Astrocyte (in vitro differentiated cells and primary cell): Measurements from ENCODE around the gene UMODL1. TPM values are rescaled to one million over a fixed set of nuclear protein-coding genes. Genes with fewer than 3 reads are reported as not detected.

Source experiments
- DNase-seq: peaks from one replicate; pipeline ENCODE4 v3.0.0-alpha.2; 2010; ENCODE audit warnings: low read depth
- FAIRE-seq: peaks from 2 replicates; lab custom pipeline; 2011; peaks lifted over from hg19 to GRCh38; lab: Jason Lieb, UNC
- H2AFZ ChIP-seq: 2 replicates; pipeline ENCODE4 v1.6.0; 2012; ENCODE audit warnings: low read depth, low read length, inconsistent platforms
- H3K27ac ChIP-seq: 2 replicates; pipeline ENCODE4 v1.5.1; 2011; ENCODE audit warnings: low read depth, low read length, inconsistent platforms
- H3K27me3 ChIP-seq: 2 replicates; pipeline ENCODE4 v1.6.0; 2011; ENCODE audit warnings: low read length, inconsistent platforms; ENCODE audit not compliant: insufficient read depth
- H3K36me3 ChIP-seq: 2 replicates; pipeline ENCODE4 v1.5.1; 2011; ENCODE audit warnings: low read length, inconsistent platforms; ENCODE audit not compliant: insufficient read depth
- H3K4me1 ChIP-seq: 2 replicates; pipeline ENCODE4 v1.5.1; 2011; ENCODE audit warnings: low read length, inconsistent platforms; ENCODE audit not compliant: insufficient read depth
- H3K4me2 ChIP-seq: 2 replicates; pipeline ENCODE4 v1.6.0; 2012; ENCODE audit warnings: low read length, inconsistent platforms
- H3K4me3 ChIP-seq: 2 replicates; pipeline ENCODE4 v1.5.1; 2011; ENCODE audit warnings: low read depth, mild to moderate bottlenecking, low read length, inconsistent platforms; ENCODE audit not compliant: insufficient read depth
- H3K79me2 ChIP-seq: 2 replicates; pipeline ENCODE4 v1.6.0; 2012; ENCODE audit warnings: mild to moderate bottlenecking, low read length, inconsistent platforms; ENCODE audit not compliant: insufficient read depth
- H3K9ac ChIP-seq: 2 replicates; pipeline ENCODE4 v1.6.0; 2012; ENCODE audit warnings: mild to moderate bottlenecking, low read length, inconsistent platforms
- H3K9me3 ChIP-seq: 2 replicates; pipeline ENCODE4 v1.5.1; 2012; ENCODE audit warnings: low read depth, mild to moderate bottlenecking, low read length, inconsistent platforms; ENCODE audit not compliant: insufficient read depth
- H4K20me1 ChIP-seq: 2 replicates; pipeline ENCODE4 v1.6.0; 2012; ENCODE audit warnings: low read length, inconsistent platforms; ENCODE audit not compliant: insufficient read depth
- H3K27ac Mint-ChIP-seq: one replicate; pipeline ENCODE4 v1.8.0; 2021; ENCODE audit warnings: mild to moderate bottlenecking, mixed read lengths; ENCODE audit not compliant: unreplicated experiment
- H3K27me3 Mint-ChIP-seq: one replicate; pipeline ENCODE4 v1.8.0; 2021; ENCODE audit warnings: low read depth, mixed read lengths; ENCODE audit not compliant: unreplicated experiment
- H3K36me3 Mint-ChIP-seq: one replicate; pipeline ENCODE4 v1.8.0; 2021; ENCODE audit warnings: low read depth, mixed read lengths; ENCODE audit not compliant: unreplicated experiment
- H3K4me1 Mint-ChIP-seq: one replicate; pipeline ENCODE4 v1.8.0; 2021; ENCODE audit warnings: low read depth, mixed read lengths; ENCODE audit not compliant: unreplicated experiment
- H3K4me3 Mint-ChIP-seq: one replicate; pipeline ENCODE4 v1.8.0; 2021; ENCODE audit warnings: mild to moderate bottlenecking, moderate library complexity, mixed read lengths; ENCODE audit not compliant: unreplicated experiment
- H3K9me3 Mint-ChIP-seq: one replicate; pipeline ENCODE4 v1.8.0; 2021; ENCODE audit warnings: mild to moderate bottlenecking, mixed read lengths; ENCODE audit not compliant: unreplicated experiment
- EZH2 ChIP-seq: IDR thresholded peaks from 2 replicates; pipeline ENCODE4 v1.6.1; 2012; ENCODE audit warnings: mild to moderate bottlenecking, low read length, inconsistent platforms; ENCODE audit not compliant: insufficient read depth
- total RNA-seq: library from RNA; stranded (reverse); gene quantifications from 2 replicates; pipeline ENCODE4 v1.2.1, GENCODE V29; 2021
- TF ChIP-seq, protein P1 (sequence below): IDR thresholded peaks from 2 replicates; pipeline ENCODE4 v1.5.1; 2011; ENCODE audit warnings: low read depth, mild to moderate bottlenecking, inconsistent platforms, low read length, moderate library complexity; ENCODE audit not compliant: insufficient read depth

UMODL1 gene
- total RNA-seq, 1 donor from 2014 or later, result not detected

DNA sequence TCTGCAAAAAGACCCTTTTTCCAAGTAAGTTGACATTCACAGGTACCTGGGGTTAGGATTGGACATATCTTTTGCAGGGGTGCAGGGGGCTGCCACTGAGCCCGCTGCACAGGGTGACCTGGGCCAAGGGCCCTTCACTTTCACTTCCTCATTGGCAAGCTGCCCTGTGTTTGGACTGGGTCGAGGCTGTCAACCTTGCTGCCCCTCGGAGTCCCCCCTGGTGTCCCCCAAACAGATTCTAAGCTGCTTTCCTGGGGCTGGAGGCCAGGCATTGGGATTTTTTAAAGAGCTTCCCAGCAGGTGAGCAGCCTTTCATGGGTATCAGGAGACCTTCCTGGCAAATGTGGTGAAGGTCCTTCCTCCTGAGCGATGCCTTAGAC is 7.9 kb upstream of the UMODL1 start:
- no peak overlapping the region for H3K9ac ChIP-seq
- no peaks in the 10 kb centered on the region for H3K9me3 ChIP-seq
- no peaks in the 10 kb centered on the region for H4K20me1 ChIP-seq
- H3K4me3 ChIP-seq, result no peak overlapping the region
- no peaks in the 10 kb centered on the region for H3K36me3 ChIP-seq
- TF ChIP-seq EZH2, result no peak
- TF ChIP-seq, protein P1, sequence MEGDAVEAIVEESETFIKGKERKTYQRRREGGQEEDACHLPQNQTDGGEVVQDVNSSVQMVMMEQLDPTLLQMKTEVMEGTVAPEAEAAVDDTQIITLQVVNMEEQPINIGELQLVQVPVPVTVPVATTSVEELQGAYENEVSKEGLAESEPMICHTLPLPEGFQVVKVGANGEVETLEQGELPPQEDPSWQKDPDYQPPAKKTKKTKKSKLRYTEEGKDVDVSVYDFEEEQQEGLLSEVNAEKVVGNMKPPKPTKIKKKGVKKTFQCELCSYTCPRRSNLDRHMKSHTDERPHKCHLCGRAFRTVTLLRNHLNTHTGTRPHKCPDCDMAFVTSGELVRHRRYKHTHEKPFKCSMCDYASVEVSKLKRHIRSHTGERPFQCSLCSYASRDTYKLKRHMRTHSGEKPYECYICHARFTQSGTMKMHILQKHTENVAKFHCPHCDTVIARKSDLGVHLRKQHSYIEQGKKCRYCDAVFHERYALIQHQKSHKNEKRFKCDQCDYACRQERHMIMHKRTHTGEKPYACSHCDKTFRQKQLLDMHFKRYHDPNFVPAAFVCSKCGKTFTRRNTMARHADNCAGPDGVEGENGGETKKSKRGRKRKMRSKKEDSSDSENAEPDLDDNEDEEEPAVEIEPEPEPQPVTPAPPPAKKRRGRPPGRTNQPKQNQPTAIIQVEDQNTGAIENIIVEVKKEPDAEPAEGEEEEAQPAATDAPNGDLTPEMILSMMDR, result no peak
- Mint-ChIP-seq H3K27ac (no peak overlapping the region), H3K4me3 (no peak overlapping the region), H3K27me3 (peaks cover 46% of the 10 kb centered on the region), H3K36me3 (no peaks in the 10 kb centered on the region), H3K4me1 (peaks cover 9% of the 10 kb centered on the region), H3K9me3 (peaks cover 3% of the 10 kb centered on the region)
- DNase-seq (no peak), FAIRE-seq (no peak)
- no peak overlapping the region for H2AFZ ChIP-seq
- no peak overlapping the region for H3K4me2 ChIP-seq
- no peaks in the 10 kb centered on the region for H3K79me2 ChIP-seq
- no peak overlapping the region for H3K27ac ChIP-seq
- H3K4me1 ChIP-seq, result peaks cover 4% of the 10 kb centered on the region
- peaks cover 29% of the 10 kb centered on the region for H3K27me3 ChIP-seq

DNA sequence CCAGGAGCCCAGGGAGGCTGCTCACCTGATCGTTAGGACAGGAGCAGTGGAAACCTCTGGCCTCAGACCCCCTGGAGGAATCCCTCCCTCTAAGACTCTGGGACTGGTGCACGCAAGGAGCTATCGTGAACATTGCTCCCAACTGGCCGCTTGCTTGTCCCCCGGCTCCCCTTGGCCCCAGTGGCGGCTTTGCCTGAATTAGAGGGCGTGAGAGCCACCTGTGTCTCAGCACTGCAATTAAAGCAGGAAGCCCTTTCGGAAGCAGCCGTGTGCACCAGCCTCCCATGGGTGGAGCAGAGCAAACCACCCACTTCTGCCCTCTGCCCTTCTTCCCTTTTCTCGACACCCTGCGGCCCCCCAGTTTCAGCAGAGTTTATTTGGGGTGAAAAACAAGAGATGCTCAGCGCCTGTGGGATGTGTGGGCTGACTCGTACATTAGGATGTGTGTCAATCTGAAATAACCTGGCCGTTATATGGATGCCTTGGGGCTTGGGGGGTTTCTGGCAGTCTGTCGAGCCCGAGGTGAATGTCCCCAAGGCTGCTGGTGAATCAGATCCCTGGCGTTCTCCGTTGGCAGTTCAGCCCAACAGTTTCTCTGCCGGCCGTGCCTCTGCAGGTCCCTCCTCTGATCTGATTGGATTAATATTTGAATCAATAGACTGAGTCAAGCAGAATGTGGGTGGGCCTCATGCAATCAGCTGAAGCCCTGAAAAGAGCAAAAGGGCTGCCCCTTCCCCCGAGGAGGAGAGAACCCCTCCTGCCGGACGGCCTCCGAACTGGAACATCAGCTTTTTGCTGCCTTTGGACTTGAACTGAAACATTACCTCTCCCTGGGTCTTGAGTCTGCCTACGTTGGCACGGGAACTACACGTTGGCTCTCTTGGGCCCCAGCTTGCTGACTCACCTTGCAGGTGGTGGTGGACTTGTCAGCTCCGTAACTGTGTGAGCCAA is 7.3 kb upstream of the UMODL1 start:
- Histone ChIP-seq H3K9me3 (no peaks in the 10 kb centered on the region), H3K27me3 (peaks cover 29% of the 10 kb centered on the region), H3K36me3 (no peaks in the 10 kb centered on the region), H3K79me2 (no peaks in the 10 kb centered on the region), H2AFZ (no peak overlapping the region), H4K20me1 (no peaks in the 10 kb centered on the region), H3K4me1 (peaks cover 2% of the 10 kb centered on the region), H3K9ac (no peak overlapping the region), H3K4me3 (no peak overlapping the region), H3K4me2 (peak overlapping the region; percentile 25), H3K27ac (no peak overlapping the region)
- H3K36me3 Mint-ChIP-seq, result no peaks in the 10 kb centered on the region
- no peak for TF ChIP-seq EZH2
- no peak for DNase-seq
- H3K4me1 Mint-ChIP-seq, result peaks cover 9% of the 10 kb centered on the region
- H3K27ac Mint-ChIP-seq, result peak overlapping the region; percentile 53
- H3K4me3 Mint-ChIP-seq, result no peak overlapping the region
- peaks cover 3% of the 10 kb centered on the region for H3K9me3 Mint-ChIP-seq
- peaks cover 40% of the 10 kb centered on the region for H3K27me3 Mint-ChIP-seq
- FAIRE-seq, result no peak

DNA sequence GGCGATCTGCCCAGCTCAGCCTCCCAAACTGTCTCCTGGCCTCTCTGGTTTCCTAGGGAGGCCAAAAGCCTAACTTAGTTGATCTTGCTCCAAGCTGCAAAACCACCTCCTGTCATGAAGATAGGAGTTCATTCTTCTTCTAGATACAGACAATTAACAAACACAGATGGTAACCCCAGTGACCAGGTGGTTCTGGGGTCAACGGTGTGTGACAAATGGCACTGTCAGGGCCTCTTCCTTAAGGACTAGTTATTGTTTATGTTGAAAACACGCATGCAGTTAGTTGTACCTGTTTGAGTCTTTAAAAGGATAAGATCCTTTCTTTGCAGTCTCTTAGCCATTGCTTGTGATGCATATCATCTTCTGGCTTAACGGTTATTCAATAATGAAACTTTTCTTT is 4.6 kb upstream of the UMODL1 start:
- Histone ChIP-seq H3K9ac (no peak overlapping the region), H3K4me3 (no peak overlapping the region), H3K27me3 (peaks cover 43% of the 10 kb centered on the region), H3K4me1 (peaks cover 2% of the 10 kb centered on the region), H3K36me3 (no peaks in the 10 kb centered on the region), H3K9me3 (no peaks in the 10 kb centered on the region), H2AFZ (no peak overlapping the region), H4K20me1 (no peaks in the 10 kb centered on the region), H3K79me2 (no peaks in the 10 kb centered on the region), H3K4me2 (no peak overlapping the region), H3K27ac (no peak overlapping the region)
- peaks cover 3% of the 10 kb centered on the region for H3K9me3 Mint-ChIP-seq
- H3K27ac Mint-ChIP-seq, result no peak overlapping the region
- H3K27me3 Mint-ChIP-seq, result peaks cover 42% of the 10 kb centered on the region
- no peak for DNase-seq
- H3K36me3 Mint-ChIP-seq, result no peaks in the 10 kb centered on the region
- TF ChIP-seq EZH2, result no peak
- TF ChIP-seq, protein P1, result no peak
- FAIRE-seq, result no peak
- no peak overlapping the region for H3K4me3 Mint-ChIP-seq
- peaks cover 9% of the 10 kb centered on the region for H3K4me1 Mint-ChIP-seq
